DND-41 (cell line): Measurements from ENCODE around the gene WFS1.

ENCODE experiments used
- ATAC-seq: fragments of 200-7000 bp; cut with Tn5 transposase; 3 replicates; pipeline ENCODE4 v1.9.1; 2021; ENCODE audit warnings: low read depth; ENCODE audit not compliant: insufficient read depth
- DNase-seq: peaks from one replicate; pipeline ENCODE4 v3.0.0-alpha.2; 2020
- H2AFZ ChIP-seq: 2 replicates; pipeline ENCODE4 v1.6.0; 2012; ENCODE audit warnings: low read depth, low read length
- H3K27ac ChIP-seq: 2 replicates; pipeline ENCODE4 v1.5.1; 2012; ENCODE audit warnings: low read length, inconsistent platforms
- H3K27me3 ChIP-seq: fragments of 200-600 bp; sonication (generic); 2 replicates; pipeline ENCODE4 v1.6.0; 2012; ENCODE audit warnings: low read length, mild to moderate bottlenecking, inconsistent platforms; ENCODE audit not compliant: insufficient read depth, poor library complexity
- H3K36me3 ChIP-seq: 2 replicates; pipeline ENCODE4 v1.5.1; 2012; ENCODE audit warnings: low read length, inconsistent platforms; ENCODE audit not compliant: insufficient read depth
- H3K4me1 ChIP-seq: 2 replicates; pipeline ENCODE4 v1.5.1; 2012; ENCODE audit warnings: mild to moderate bottlenecking, low read length; ENCODE audit not compliant: insufficient read depth
- H3K4me2 ChIP-seq: 2 replicates; pipeline ENCODE4 v1.6.0; 2012; ENCODE audit warnings: mild to moderate bottlenecking, moderate library complexity, low read length, inconsistent platforms; ENCODE audit not compliant: insufficient read depth
- H3K4me3 ChIP-seq, 2 experiments: fragments of 200-600 bp in 1 of 2; shearing (Covaris generic) in 1 of 2; 2 replicates each; pipeline ENCODE4 v1.5.1; 2012 to 2016; ENCODE audit warnings: inconsistent platforms in 2 of 2, low read length in 2 of 2, mild to moderate bottlenecking in 2 of 2, low read depth in 1 of 2, moderate library complexity in 1 of 2
- H3K79me2 ChIP-seq: 2 replicates; pipeline ENCODE4 v1.6.0; 2012; ENCODE audit warnings: low read length, inconsistent platforms; ENCODE audit not compliant: insufficient read depth
- H3K9ac ChIP-seq: 2 replicates; pipeline ENCODE4 v1.6.0; 2012; ENCODE audit warnings: low read depth, mild to moderate bottlenecking, inconsistent platforms, low read length, moderate library complexity
- H3K9me3 ChIP-seq: 2 replicates; pipeline ENCODE4 v1.5.1; 2012; ENCODE audit warnings: low read length, moderate library complexity, mild to moderate bottlenecking, inconsistent platforms; ENCODE audit not compliant: insufficient read depth, severe bottlenecking
- H4K20me1 ChIP-seq: 2 replicates; pipeline ENCODE4 v1.6.0; 2012; ENCODE audit warnings: low read length; ENCODE audit not compliant: insufficient read depth
- CTCF ChIP-seq: IDR thresholded peaks from 2 replicates; pipeline ENCODE4 v1.5.1; 2012; ENCODE audit warnings: borderline replicate concordance, low read length, moderate library complexity, mild to moderate bottlenecking; ENCODE audit not compliant: poor library complexity, severe bottlenecking; ENCODE audit errors: extremely low read depth
- EZH2 ChIP-seq: IDR thresholded peaks from 3 replicates; pipeline ENCODE4 v1.6.1; 2012; ENCODE audit warnings: borderline replicate concordance, low read depth, mild to moderate bottlenecking, moderate library complexity, low read length, inconsistent platforms; ENCODE audit not compliant: severe bottlenecking

The WFS1 gene

GRCh38 chr4:6306299-6306698 lies 36.6 kb downstream of the WFS1 start:
- Histone ChIP-seq H3K27ac (no peak overlapping the region), H3K9me3 (no peaks in the 10 kb centered on the region), H3K27me3 (no peaks in the 10 kb centered on the region), H3K79me2 (no peaks in the 10 kb centered on the region), H3K9ac (no peak overlapping the region), H3K4me3 (no peak overlapping the region), H3K36me3 (no peaks in the 10 kb centered on the region), H3K4me2 (no peak overlapping the region), H4K20me1 (no peaks in the 10 kb centered on the region; the same call in 1 of the 2 replicates), H3K4me1 (no peaks in the 10 kb centered on the region), H2AFZ (no peak overlapping the region)
- TF ChIP-seq EZH2: no peak
- no peak for TF ChIP-seq CTCF
- DNase-seq (no peak), ATAC-seq (no peak)

GRCh38 chr4:6307230-6307629 lies 37.6 kb downstream of the WFS1 start:
- H4K20me1 ChIP-seq: no peaks in the 10 kb centered on the region; the same call in 1 of the 2 replicates
- no peaks in the 10 kb centered on the region for H3K79me2 ChIP-seq
- no peaks in the 10 kb centered on the region for H3K36me3 ChIP-seq
- no peak overlapping the region for H3K4me3 ChIP-seq
- no peaks in the 10 kb centered on the region for H3K4me1 ChIP-seq
- H3K27me3 ChIP-seq: no peaks in the 10 kb centered on the region
- no peaks in the 10 kb centered on the region for H3K9me3 ChIP-seq
- DNase-seq: no peak
- ATAC-seq: no peak
- H3K4me2 ChIP-seq: no peak overlapping the region
- no peak overlapping the region for H2AFZ ChIP-seq
- H3K9ac ChIP-seq: no peak overlapping the region
- TF ChIP-seq CTCF: no peak
- no peak for TF ChIP-seq EZH2
- H3K27ac ChIP-seq: no peak overlapping the region

- Histone ChIP-seq H3K4me2 (no peak overlapping the region), H3K27ac (no peak overlapping the region), H3K4me3 (no peak overlapping the region), H4K20me1 (no peaks in the 10 kb centered on the region; the same call in 1 of the 2 replicates), H3K36me3 (no peaks in the 10 kb centered on the region), H3K27me3 (no peaks in the 10 kb centered on the region), H3K9me3 (no peaks in the 10 kb centered on the region), H3K9ac (no peak overlapping the region), H3K4me1 (no peaks in the 10 kb centered on the region), H3K79me2 (no peaks in the 10 kb centered on the region), H2AFZ (no peak overlapping the region)
- ATAC-seq (no peak), DNase-seq (no peak)
- TF ChIP-seq CTCF (no peak), EZH2 (no peak)
Observed at GRCh38 chr4:6307891-6308290, 38.2 kb downstream of the WFS1 start.
